HG02623 (cell line): Measurements from ENCODE around the gene UCHL5.

Experiments used
- ATAC-seq: cut with Tn5 transposase; IDR thresholded peaks from one replicate; pipeline ENCODE4 v1.9.1; 2021; ENCODE audit warnings: moderate library complexity; ENCODE audit not compliant: unreplicated experiment

Gene UCHL5

GRCh38 chr1:193059282-193060114 lies at the start of gene UCHL5, which contains the start of gene RO60:
Gene UCHL5, minus strand, starts transcription at chr1:193059360. Its CDS starts 100 bp downstream, at chr1:193059260.
Gene RO60, plus strand, starts transcription at chr1:193059612. Its CDS starts 9,443 bp downstream, at chr1:193069055.
- ATAC-seq: peak; percentile 91

GRCh38 chr1:193108471-193108870 lies 49.3 kb upstream of the UCHL5 start:
- no peak for ATAC-seq

GRCh38 chr1:193105821-193106177 lies 46.6 kb upstream of the UCHL5 start:
- ATAC-seq: no peak

- peak; percentile 93 for ATAC-seq
Observed at GRCh38 chr1:193104907-193105820, 46.0 kb upstream of the UCHL5 start, which contains the start of gene GLRX2. Gene GLRX2, minus strand, starts transcription at chr1:193105414. Its CDS starts 32 bp downstream, at chr1:193105382.

GRCh38 chr1:193104502-193104906 lies 45.3 kb upstream of the UCHL5 start:
- ATAC-seq: peak; percentile 33

- ATAC-seq: no peak
Observed at GRCh38 chr1:193103759-193104501, 44.8 kb upstream of the UCHL5 start.

- no peak for ATAC-seq
Observed at GRCh38 chr1:193102662-193103061, 43.5 kb upstream of the UCHL5 start.

GRCh38 chr1:193094112-193094511 lies 35.0 kb upstream of the UCHL5 start:
- no peak for ATAC-seq

- ATAC-seq: no peak
Observed at GRCh38 chr1:193090865-193091264, 31.7 kb upstream of the UCHL5 start.

GRCh38 chr1:193087893-193088292 lies 28.7 kb upstream of the UCHL5 start:
- ATAC-seq: no peak

GRCh38 chr1:193086342-193086741 lies 27.2 kb upstream of the UCHL5 start:
- ATAC-seq: no peak

- ATAC-seq: no peak
Observed at GRCh38 chr1:193085263-193085662, 26.1 kb upstream of the UCHL5 start.

GRCh38 chr1:193083365-193084088 lies 24.4 kb upstream of the UCHL5 start:
- ATAC-seq: peak; percentile 97

GRCh38 chr1:193079187-193079586 lies 20.0 kb upstream of the UCHL5 start:
- ATAC-seq: no peak

GRCh38 chr1:193077991-193078390 lies 18.8 kb upstream of the UCHL5 start:
- no peak for ATAC-seq

- ATAC-seq: peak; percentile 47
Observed at GRCh38 chr1:193070942-193071341, 11.8 kb upstream of the UCHL5 start.

- ATAC-seq: no peak
Observed at GRCh38 chr1:193070386-193070753, 11.2 kb upstream of the UCHL5 start.

GRCh38 chr1:193069748-193070385 lies 10.7 kb upstream of the UCHL5 start:
- ATAC-seq: no peak

- no peak for ATAC-seq
Observed at GRCh38 chr1:193068013-193068412, 8.9 kb upstream of the UCHL5 start.

- ATAC-seq: no peak
Observed at GRCh38 chr1:193066606-193067005, 7.4 kb upstream of the UCHL5 start.
